Stimulated activated CD4-positive, alpha-beta T cell treated with anti-CD3 and anti-CD28 coated beads, Interleukin-2, amount 100 ng/mL, for 4 hours (primary cell): Measurements from ENCODE around the gene GSN.

Source experiments
- DNase-seq: peaks from one replicate; pipeline ENCODE4 v3.0.0-alpha.2; 2020; ENCODE audit warnings: low read depth

GSN gene

GRCh38 chr9:121246821-121247561 is 21.0 kb upstream of the GSN start:
- no peak for DNase-seq

- DNase-seq, result no peak
Measured at GRCh38 chr9:121249563-121249962, 18.4 kb upstream of the GSN start.

- DNase-seq, result no peak
Measured at GRCh38 chr9:121252104-121252851, 15.7 kb upstream of the GSN start.

- DNase-seq, result no peak
Measured at GRCh38 chr9:121253162-121253561, 14.8 kb upstream of the GSN start.

- no peak for DNase-seq
Measured at GRCh38 chr9:121253821-121254501, 14.0 kb upstream of the GSN start.

- no peak for DNase-seq
Measured at GRCh38 chr9:121259498-121259897, 8.5 kb upstream of the GSN start.

- no peak for DNase-seq
Measured at GRCh38 chr9:121259935-121260334, 8.0 kb upstream of the GSN start.

GRCh38 chr9:121260457-121261106 is 7.4 kb upstream of the GSN start:
- no peak for DNase-seq

- DNase-seq, result no peak
Measured at GRCh38 chr9:121261107-121261460, 6.9 kb upstream of the GSN start.

- DNase-seq, result no peak
Measured at GRCh38 chr9:121261755-121262154, 6.2 kb upstream of the GSN start.

GRCh38 chr9:121262423-121262822 is 5.5 kb upstream of the GSN start:
- no peak for DNase-seq

- DNase-seq, result no peak
Measured at GRCh38 chr9:121262953-121263352, 5.0 kb upstream of the GSN start.

- no peak for DNase-seq
Measured at GRCh38 chr9:121266356-121266755, 1.6 kb upstream of the GSN start.

- no peak for DNase-seq
Measured at GRCh38 chr9:121266906-121267650, 884 bp upstream of the GSN start.

GRCh38 chr9:121268598-121268850 is 562 bp downstream of the GSN start:
- no peak for DNase-seq

GRCh38 chr9:121268851-121269641 is 1.1 kb downstream of the GSN start:
- DNase-seq, result no peak

GRCh38 chr9:121269642-121270254 is 1.8 kb downstream of the GSN start:
- DNase-seq, result no peak

GRCh38 chr9:121271368-121272341 is 3.7 kb downstream of the GSN start:
- no peak for DNase-seq

- DNase-seq, result no peak
Measured at GRCh38 chr9:121272401-121272948, 4.5 kb downstream of the GSN start.
